SK-N-SH (cell line): Measurements from ENCODE around the gene KLF13. TPM values are rescaled to one million over a fixed set of nuclear protein-coding genes. Genes with fewer than 3 reads are reported as not detected.

Experiments
- CTCF ChIA-PET: fragments of 300-600, 350-600 bp; formaldehyde crosslinking; extraction: SDS; loops from one replicate; lab custom pipeline; 2021; lab: Yijun Ruan, JAX
- POLR2A ChIA-PET: fragments of 350-600 bp; sonication (Branson Sonifier 250); formaldehyde crosslinking; extraction: SDS; loops from one replicate; lab custom pipeline; 2020; ENCODE audit warnings: antibody characterized with exemption, inconsistent platforms; lab: Yijun Ruan, JAX
- DNase-seq: peaks from one replicate; pipeline ENCODE4 v3.0.0; 2012
- H2AFZ ChIP-seq: fragments of 200-600 bp; sonication (generic); 2 replicates; pipeline ENCODE4 v1.8.1; 2016; ENCODE audit warnings: antibody characterized with exemption, mild to moderate bottlenecking, low read depth
- H3F3A ChIP-seq: fragments of 200-600 bp; sonication (generic); replicated peaks from 2 replicates; pipeline ENCODE3; 2016; ENCODE audit warnings: antibody characterized with exemption, mild to moderate bottlenecking; ENCODE audit not compliant: insufficient read depth
- H3K27ac ChIP-seq, 2 experiments: fragments of 200-500 bp in 1 of 2; fragments of 200-600 bp in 1 of 2; sonication (Bioruptor generic) in 1 of 2; sonication (generic), shearing (Covaris generic) in 1 of 2; 2 replicates each; pipeline versions ENCODE4 v1.5.1 to v1.6.1; 2014 to 2016; ENCODE audit warnings: low read depth in 2 of 2, inconsistent platforms in 1 of 2, low read length in 1 of 2, mild to moderate bottlenecking in 1 of 2, mixed read lengths in 1 of 2
- H3K27me3 ChIP-seq: fragments of 200-600 bp; sonication (generic), shearing (Covaris generic); 2 replicates; pipeline ENCODE4 v1.6.1; 2016; ENCODE audit warnings: mixed run types; ENCODE audit not compliant: insufficient read depth
- H3K36me3 ChIP-seq, 2 experiments: fragments of 200-500 bp in 1 of 2; fragments of 200-600 bp in 1 of 2; sonication (Bioruptor generic) in 1 of 2; sonication (generic) in 1 of 2; replicated peaks in 1 of 2; 2 replicates each; pipeline versions ENCODE3 to v1.5.1; 2014 to 2016; ENCODE audit warnings: low read length in 1 of 2, mild to moderate bottlenecking in 1 of 2; ENCODE audit not compliant: insufficient read depth in 2 of 2, control insufficient read depth in 1 of 2
- H3K4me1 ChIP-seq, 2 experiments: fragments of 200-500 bp in 1 of 2; fragments of 200-600 bp in 1 of 2; sonication (Bioruptor generic) in 1 of 2; sonication (generic), shearing (Covaris generic) in 1 of 2; 2 replicates each; pipeline versions ENCODE4 v1.5.1 to v1.6.1; 2014 to 2016; ENCODE audit warnings: low read depth in 1 of 2, low read length in 1 of 2, mixed run types in 1 of 2; ENCODE audit not compliant: insufficient read depth in 2 of 2, control insufficient read depth in 1 of 2
- H3K4me2 ChIP-seq: fragments of 200-600 bp; sonication (generic), shearing (Covaris generic); 2 replicates; pipeline ENCODE4 v1.6.1; 2017; ENCODE audit warnings: mixed run types
- H3K4me3 ChIP-seq, 2 experiments: fragments of 200-500 bp in 1 of 2; fragments of 200-600 bp in 1 of 2; sonication (Bioruptor generic) in 1 of 2; sonication (generic), shearing (Covaris generic) in 1 of 2; 2 replicates each; pipeline versions ENCODE4 v1.5.1 to v1.8.1; 2014 to 2016; ENCODE audit warnings: low read depth in 2 of 2, inconsistent platforms in 1 of 2, low read length in 1 of 2, mild to moderate bottlenecking in 1 of 2, mixed read lengths in 1 of 2, moderate library complexity in 1 of 2
- H3K79me2 ChIP-seq: fragments of 200-600 bp; sonication (generic); 2 replicates; pipeline ENCODE4 v1.8.1; 2017; ENCODE audit warnings: mild to moderate bottlenecking; ENCODE audit not compliant: insufficient read depth
- H3K9ac ChIP-seq: fragments of 200-600 bp; sonication (generic); 2 replicates; pipeline ENCODE4 v1.6.1; 2017; ENCODE audit warnings: mixed run types
- H3K9me2 ChIP-seq: fragments of 200-600 bp; sonication (generic); 2 replicates; pipeline ENCODE4 v1.6.1; 2017; ENCODE audit warnings: mixed run types
- H3K9me3 ChIP-seq: fragments of 200-600 bp; sonication (generic); 2 replicates; pipeline ENCODE4 v1.6.1; 2017; ENCODE audit warnings: mixed run types, mild to moderate bottlenecking, moderate library complexity
- H4K20me1 ChIP-seq: fragments of 200-600 bp; sonication (generic); 2 replicates; pipeline ENCODE4 v1.6.1; 2017; ENCODE audit warnings: mild to moderate bottlenecking, mixed run types; ENCODE audit not compliant: insufficient read depth
- EP300 ChIP-seq, 2 experiments: IDR thresholded peaks; 2 replicates each; pipeline versions ENCODE4 v1.4.0 to v1.6.1; 2012; ENCODE audit warnings: borderline replicate concordance in 1 of 2, low read depth in 1 of 2, low read length in 1 of 2
- GABPA ChIP-seq: IDR thresholded peaks from 2 replicates; pipeline ENCODE4 v1.4.0; 2012; ENCODE audit warnings: low read depth, mild to moderate bottlenecking
- JUND ChIP-seq: IDR thresholded peaks from 2 replicates; pipeline ENCODE4 v1.4.0; 2012
- MEF2A ChIP-seq: IDR thresholded peaks from 2 replicates; pipeline ENCODE4 v1.4.0; 2012; ENCODE audit warnings: low read depth, borderline replicate concordance
- MXI1 ChIP-seq: IDR thresholded peaks from 2 replicates; pipeline ENCODE4 v1.6.1; 2012; ENCODE audit warnings: mild to moderate bottlenecking, low read depth, low read length, improper control_type of control experiment
- NFIC ChIP-seq: IDR thresholded peaks from 2 replicates; pipeline ENCODE4 v1.4.0; 2012; ENCODE audit warnings: borderline replicate concordance
- NRF1 ChIP-seq: IDR thresholded peaks from 2 replicates; pipeline ENCODE4 v1.6.1; 2012; ENCODE audit warnings: low read depth, mild to moderate bottlenecking, low read length
- POLR2AphosphoS5 ChIP-seq: IDR thresholded peaks from 2 replicates; pipeline ENCODE4 v1.6.1; 2012; ENCODE audit warnings: low read depth, low read length
- RAD21 ChIP-seq: IDR thresholded peaks from 2 replicates; pipeline ENCODE4 v1.6.1; 2012; ENCODE audit warnings: mild to moderate bottlenecking, low read length
- RCOR1 ChIP-seq: fragments of 150-350 bp; IDR thresholded peaks from 2 replicates; pipeline ENCODE4 v1.6.1; 2017; ENCODE audit warnings: antibody characterized with exemption, low read length
- RFX5 ChIP-seq: IDR thresholded peaks from 2 replicates; pipeline ENCODE4 v1.6.1; 2012; ENCODE audit warnings: mild to moderate bottlenecking, improper control_type of control experiment, low read length
- RXRA ChIP-seq: IDR thresholded peaks from 2 replicates; pipeline ENCODE4 v1.4.0; 2012; ENCODE audit warnings: low read depth, mild to moderate bottlenecking, borderline replicate concordance
- TAF1 ChIP-seq: IDR thresholded peaks from 2 replicates; pipeline ENCODE4 v1.6.1; 2012; ENCODE audit warnings: low read depth, mild to moderate bottlenecking, low read length, moderate library complexity, borderline replicate concordance
- TCF12 ChIP-seq: IDR thresholded peaks from 2 replicates; pipeline ENCODE4 v1.4.0; 2012
- TEAD4 ChIP-seq: IDR thresholded peaks from 2 replicates; pipeline ENCODE4 v1.4.0; 2012; ENCODE audit warnings: mild to moderate bottlenecking, borderline replicate concordance; ENCODE audit not compliant: insufficient read depth
- YY1 ChIP-seq: IDR thresholded peaks from 2 replicates; pipeline ENCODE4 v1.4.0; 2012; ENCODE audit warnings: low read depth, mild to moderate bottlenecking
- WGBS: methylation state at CpG from one replicate; pipeline ENCODE4 v1.1.6; 2017; ENCODE audit warnings: low lambda C conversion rate; 5-methylcytosine and 5-hydroxymethylcytosine counted together
- polyA plus RNA-seq, 3 experiments: library from polyadenylated mRNA; depleted of rRNA; stranded (reverse); fragments of >200 nt; gene quantifications; 2 replicates each; pipeline ENCODE4 v1.2.3, GENCODE V29; 2012
- TF ChIP-seq, protein P1 (sequence below): fragments of 200-600 bp; sonication (generic); IDR thresholded peaks from 2 replicates; pipeline ENCODE4 v1.6.1; 2017; ENCODE audit warnings: antibody characterized with exemption, mild to moderate bottlenecking, moderate library complexity
- TF ChIP-seq, protein P2 (sequence below): fragments of 150-350 bp; IDR thresholded peaks from 2 replicates; pipeline ENCODE4 v1.6.1; 2017; ENCODE audit warnings: antibody characterized with exemption, low read length, low read depth, borderline replicate concordance
- TF ChIP-seq, protein P3 (sequence below): IDR thresholded peaks from 2 replicates; pipeline ENCODE4 v1.4.0; 2012; ENCODE audit warnings: low read depth

KLF13 gene
- polyA plus RNA-seq, 1 of the 3 experiments (the other 2 are of a cell fraction) = 7.1 TPM

DNA sequence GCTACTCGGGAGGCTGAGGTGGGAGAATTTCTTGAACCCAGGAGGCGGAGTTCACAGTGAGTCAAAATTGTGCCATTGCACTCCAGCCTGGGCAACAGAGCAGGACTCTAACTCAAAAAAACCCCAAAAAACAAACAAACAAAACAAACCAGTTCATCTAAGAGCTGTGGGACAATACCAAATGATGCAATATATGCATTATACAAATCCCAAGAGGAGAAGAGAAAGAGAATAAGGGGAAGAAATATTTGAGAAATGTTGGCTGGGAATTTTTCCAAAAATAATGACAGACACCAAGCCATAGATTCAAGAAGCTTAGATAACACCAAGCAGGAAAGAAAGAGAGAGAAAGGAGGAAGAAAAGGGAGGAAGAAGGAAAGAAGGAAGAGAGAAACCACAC lies 82.5 kb downstream of the KLF13 start:
- no peak overlapping the region for H3K4me2 ChIP-seq
- no peak overlapping the region for H3K9ac ChIP-seq
- no peak overlapping the region for H3K4me3 ChIP-seq
- CTCF ChIA-PET = interaction anchor here (0.8 to 1.1 kb wide), 2 partner anchors 26 to 79 kb away, joined by 3 read pairs; no protein-coding TSS in a partner anchor
- no peaks in the 10 kb centered on the region; a peak in 1 of 4 replicates for H3K4me1 ChIP-seq
- H3K9me3 ChIP-seq = no peaks in the 10 kb centered on the region
- no peaks in the 10 kb centered on the region for H3F3A ChIP-seq
- TF ChIP-seq JUND (no peak), MEF2A (no peak), TEAD4 (no peak), RCOR1 (no peak)
- TF ChIP-seq, protein P1, sequence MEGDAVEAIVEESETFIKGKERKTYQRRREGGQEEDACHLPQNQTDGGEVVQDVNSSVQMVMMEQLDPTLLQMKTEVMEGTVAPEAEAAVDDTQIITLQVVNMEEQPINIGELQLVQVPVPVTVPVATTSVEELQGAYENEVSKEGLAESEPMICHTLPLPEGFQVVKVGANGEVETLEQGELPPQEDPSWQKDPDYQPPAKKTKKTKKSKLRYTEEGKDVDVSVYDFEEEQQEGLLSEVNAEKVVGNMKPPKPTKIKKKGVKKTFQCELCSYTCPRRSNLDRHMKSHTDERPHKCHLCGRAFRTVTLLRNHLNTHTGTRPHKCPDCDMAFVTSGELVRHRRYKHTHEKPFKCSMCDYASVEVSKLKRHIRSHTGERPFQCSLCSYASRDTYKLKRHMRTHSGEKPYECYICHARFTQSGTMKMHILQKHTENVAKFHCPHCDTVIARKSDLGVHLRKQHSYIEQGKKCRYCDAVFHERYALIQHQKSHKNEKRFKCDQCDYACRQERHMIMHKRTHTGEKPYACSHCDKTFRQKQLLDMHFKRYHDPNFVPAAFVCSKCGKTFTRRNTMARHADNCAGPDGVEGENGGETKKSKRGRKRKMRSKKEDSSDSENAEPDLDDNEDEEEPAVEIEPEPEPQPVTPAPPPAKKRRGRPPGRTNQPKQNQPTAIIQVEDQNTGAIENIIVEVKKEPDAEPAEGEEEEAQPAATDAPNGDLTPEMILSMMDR = no peak
- H3K79me2 ChIP-seq = no peaks in the 10 kb centered on the region
- H3K36me3 ChIP-seq = no peaks in the 10 kb centered on the region
- H2AFZ ChIP-seq = no peak overlapping the region
- DNase-seq = no peak
- no peaks in the 10 kb centered on the region for H3K27me3 ChIP-seq
- POLR2A ChIA-PET = no interaction called here
- no peaks in the 10 kb centered on the region for H4K20me1 ChIP-seq
- H3K9me2 ChIP-seq = no peaks in the 10 kb centered on the region
- WGBS = 59% methylated on average over 2 of the region's 2 CpGs
- H3K27ac ChIP-seq = no peak overlapping the region

DNA sequence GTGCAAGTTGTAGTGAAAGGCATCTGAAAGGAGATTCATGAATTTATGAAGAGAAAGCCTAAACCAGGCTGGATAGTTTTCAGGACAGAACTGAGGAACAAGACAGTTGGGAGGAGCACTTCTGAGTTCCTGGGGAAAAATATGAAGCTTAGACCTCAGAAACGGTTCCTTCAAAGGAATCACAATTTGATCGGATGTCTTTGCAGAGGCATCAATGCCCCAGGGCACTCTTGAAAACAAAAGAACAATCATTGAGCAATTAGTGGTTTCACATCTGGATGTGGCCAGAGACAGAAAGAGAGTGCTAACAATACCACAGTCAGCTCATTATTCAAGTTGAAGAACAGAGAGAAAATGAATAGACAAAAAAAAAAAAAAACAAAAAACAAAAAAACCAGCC lies 86.2 kb downstream of the KLF13 start:
- ChIA-PET CTCF (interaction anchor here (1.2 to 1.5 kb wide), 2 partner anchors 22 to 284 kb away, joined by 4 to 7 read pairs; no protein-coding TSS in a partner anchor), POLR2A (no interaction called here)
- Histone ChIP-seq H3K27me3 (no peaks in the 10 kb centered on the region), H3F3A (no peaks in the 10 kb centered on the region), H3K4me3 (no peak overlapping the region), H2AFZ (no peak overlapping the region), H3K9ac (no peak overlapping the region), H3K4me2 (no peak overlapping the region), H4K20me1 (no peaks in the 10 kb centered on the region), H3K4me1 (no peaks in the 10 kb centered on the region), H3K9me3 (no peaks in the 10 kb centered on the region), H3K27ac (no peak overlapping the region), H3K36me3 (no peaks in the 10 kb centered on the region), H3K79me2 (no peaks in the 10 kb centered on the region), H3K9me2 (no peaks in the 10 kb centered on the region)
- TF ChIP-seq TCF12 (no peak), EP300 (IDR thresholded peaks at IDR 0.05; ENCODE audit: borderline replicate concordance in 1 of 2, low read depth in 1 of 2, low read length in 1 of 2) (no peak), TAF1 (no peak), GABPA (no peak), MXI1 (no peak), NFIC (no peak), YY1 (no peak), POLR2AphosphoS5 (no peak), RFX5 (no peak), RXRA (no peak), NRF1 (no peak), RAD21 (no peak), MEF2A (no peak)
- TF ChIP-seq, protein P2, sequence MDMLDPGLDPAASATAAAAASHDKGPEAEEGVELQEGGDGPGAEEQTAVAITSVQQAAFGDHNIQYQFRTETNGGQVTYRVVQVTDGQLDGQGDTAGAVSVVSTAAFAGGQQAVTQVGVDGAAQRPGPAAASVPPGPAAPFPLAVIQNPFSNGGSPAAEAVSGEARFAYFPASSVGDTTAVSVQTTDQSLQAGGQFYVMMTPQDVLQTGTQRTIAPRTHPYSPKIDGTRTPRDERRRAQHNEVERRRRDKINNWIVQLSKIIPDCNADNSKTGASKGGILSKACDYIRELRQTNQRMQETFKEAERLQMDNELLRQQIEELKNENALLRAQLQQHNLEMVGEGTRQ = no peak
- TF ChIP-seq, protein P3, sequence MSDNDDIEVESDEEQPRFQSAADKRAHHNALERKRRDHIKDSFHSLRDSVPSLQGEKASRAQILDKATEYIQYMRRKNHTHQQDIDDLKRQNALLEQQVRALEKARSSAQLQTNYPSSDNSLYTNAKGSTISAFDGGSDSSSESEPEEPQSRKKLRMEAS = no peak
- WGBS = 62% methylated on average over 2 of the region's 2 CpGs
- DNase-seq = no peak
